Measurements from ENCODE around the gene RBM20.

The RBM20 gene

DNA sequence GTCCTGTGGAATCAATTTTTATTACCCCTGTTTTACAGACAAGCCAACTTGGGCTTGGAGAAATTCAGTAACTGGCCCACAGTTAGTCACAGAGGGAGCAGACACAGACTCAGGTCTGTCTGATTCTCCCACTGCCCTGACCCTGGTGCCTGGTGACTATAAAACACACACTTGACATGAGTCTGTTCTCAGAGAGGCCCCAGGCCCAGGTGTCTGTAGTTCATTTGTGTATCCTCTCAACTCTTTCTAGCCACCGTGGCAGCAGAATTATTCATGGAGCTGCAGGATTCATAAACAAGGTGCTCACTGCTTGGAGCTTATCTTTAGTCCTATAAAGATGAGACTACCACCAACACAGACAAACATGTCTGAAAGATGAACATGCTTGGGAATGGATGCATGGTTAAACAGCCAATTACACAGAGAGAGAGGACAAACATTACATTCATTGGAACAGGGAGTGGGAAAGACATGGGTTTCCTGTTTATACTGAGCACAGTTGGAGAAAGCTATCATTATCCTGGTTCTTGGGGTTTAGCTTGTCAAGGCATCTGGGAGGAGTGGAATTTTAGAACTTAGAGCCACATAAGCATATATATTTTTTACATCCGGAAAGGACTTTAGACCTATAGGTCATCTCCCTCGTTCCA is 148.5 kb downstream of the RBM20 start:
- DNase-seq = no peak

DNA sequence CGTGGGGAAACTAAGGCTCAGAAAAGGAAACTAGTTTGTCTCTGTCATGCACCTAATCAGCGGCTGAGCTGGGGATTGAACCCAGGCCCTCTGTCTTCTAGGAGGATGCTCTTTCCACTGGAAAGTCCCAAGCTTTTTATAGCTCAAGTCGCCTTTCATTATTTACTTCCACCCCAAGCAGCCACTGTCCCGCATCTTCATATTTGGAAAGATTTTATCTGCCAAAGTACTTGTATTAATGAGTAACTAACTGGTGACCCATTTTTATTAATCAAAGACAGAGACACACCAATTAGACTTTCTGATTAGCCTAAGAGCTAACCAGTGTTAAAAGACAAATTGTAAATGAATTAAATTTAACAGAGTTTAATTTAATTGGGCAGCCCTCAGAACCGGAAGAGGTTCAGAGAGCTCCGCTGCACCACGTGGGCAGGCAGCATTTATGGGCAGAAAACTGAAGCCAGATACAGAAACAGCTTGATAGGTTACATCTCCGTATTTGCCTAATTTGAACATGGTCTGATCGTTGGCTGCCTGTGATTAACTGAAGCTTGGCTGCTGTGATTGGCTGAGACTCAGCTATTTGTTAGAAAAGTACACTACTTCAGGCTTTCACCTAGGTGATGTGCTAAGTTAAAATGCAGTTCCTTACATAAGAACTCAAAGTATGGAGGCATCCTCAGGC is 149.1 kb downstream of the RBM20 start:
- no peak for DNase-seq

DNA sequence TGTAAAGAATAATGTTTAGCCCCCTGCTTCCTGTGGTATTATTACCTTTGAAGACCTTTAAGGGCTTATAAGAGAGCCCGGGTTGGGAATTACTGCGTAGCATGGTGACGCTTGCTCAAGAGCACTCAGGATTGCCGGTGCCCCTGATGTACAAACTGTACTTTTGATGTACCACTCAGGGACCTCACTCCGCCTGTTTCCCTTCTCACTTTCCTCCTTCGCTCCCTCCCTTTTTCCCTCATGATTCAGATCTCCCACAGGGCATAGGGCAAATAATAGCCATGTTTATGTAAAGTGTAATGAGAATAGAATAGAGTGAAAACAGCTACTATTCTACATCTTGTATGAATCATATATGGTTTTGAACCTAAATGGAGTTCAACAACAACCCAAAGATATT is 149.8 kb downstream of the RBM20 start:
- no peak for DNase-seq

DNA sequence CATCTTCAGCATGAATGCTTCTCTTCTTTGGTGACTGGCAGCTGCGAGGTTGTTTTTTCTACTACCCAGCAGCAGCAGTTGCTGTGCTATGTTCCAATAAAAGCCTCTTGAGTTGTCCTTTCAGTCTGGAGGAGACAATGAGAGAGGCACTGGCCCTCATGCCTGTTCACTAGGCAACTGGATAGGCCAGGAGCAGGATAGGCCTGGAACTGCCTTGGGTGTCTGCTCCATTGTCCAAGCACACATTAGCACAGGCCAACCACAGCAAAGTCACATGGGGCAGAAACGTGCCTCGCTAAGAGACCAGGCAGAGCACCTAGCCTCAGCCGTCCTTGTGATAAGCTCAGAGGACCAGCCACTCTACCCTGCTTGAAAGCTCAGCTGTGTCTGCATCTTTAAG is 150.7 kb downstream of the RBM20 start:
- DNase-seq = no peak

DNA sequence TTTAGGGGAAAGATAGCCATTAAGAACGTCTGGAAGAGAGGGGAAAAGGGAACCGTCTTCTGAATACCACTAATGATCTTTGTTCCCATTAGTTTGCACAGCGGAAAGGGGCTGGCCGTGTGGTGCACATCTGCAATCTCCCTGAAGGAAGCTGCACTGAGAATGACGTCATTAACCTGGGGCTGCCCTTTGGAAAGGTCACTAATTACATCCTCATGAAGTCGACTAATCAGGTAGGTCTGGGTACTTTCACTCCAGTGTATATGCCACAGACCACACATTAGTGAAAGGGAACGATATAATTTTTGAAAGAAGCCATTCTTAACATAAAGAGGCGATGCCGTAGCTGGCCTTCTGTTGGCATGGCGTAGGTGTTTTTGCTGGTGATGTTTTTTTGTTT is 153.3 kb downstream of the RBM20 start:
- DNase-seq = no peak

DNA sequence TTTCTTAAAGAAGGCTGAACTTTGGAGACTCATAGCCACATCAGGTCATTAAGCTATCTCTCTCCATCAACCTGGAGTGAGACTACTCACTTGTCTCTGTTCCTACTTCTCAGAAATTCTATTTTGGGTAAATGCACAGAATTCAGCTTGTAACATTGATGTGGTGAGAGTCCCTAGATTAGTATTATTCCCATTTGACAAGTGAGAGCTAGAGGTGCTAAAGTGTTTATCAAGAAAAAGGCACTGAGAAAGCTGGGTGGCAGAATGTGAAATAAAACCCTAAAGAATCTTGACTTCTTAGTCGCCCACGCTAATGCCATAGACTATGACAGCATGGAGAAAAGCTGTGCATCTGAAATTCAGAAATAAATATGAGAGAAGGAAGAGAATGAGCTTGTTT is 154.2 kb downstream of the RBM20 start:
- no peak for DNase-seq

DNA sequence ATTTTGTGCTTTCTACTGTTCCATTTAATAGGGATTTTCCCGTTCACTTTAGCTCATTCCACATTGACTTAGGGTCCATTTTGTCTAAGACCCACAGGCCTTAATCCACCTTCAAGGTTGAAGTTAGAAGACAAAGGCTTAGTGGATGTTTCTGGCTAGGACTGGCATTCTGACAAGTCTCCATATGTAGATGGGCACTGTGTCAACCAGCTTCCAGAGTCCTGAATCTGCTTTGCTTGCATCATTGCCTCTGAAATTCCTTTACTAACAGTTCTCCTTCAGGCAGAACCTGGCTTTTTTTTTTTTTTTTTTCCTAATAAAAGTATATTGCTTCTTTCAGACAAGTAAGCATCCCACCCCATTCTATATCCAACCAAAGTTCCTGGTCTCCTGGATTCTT is 158.0 kb downstream of the RBM20 start:
- DNase-seq = no peak

DNA sequence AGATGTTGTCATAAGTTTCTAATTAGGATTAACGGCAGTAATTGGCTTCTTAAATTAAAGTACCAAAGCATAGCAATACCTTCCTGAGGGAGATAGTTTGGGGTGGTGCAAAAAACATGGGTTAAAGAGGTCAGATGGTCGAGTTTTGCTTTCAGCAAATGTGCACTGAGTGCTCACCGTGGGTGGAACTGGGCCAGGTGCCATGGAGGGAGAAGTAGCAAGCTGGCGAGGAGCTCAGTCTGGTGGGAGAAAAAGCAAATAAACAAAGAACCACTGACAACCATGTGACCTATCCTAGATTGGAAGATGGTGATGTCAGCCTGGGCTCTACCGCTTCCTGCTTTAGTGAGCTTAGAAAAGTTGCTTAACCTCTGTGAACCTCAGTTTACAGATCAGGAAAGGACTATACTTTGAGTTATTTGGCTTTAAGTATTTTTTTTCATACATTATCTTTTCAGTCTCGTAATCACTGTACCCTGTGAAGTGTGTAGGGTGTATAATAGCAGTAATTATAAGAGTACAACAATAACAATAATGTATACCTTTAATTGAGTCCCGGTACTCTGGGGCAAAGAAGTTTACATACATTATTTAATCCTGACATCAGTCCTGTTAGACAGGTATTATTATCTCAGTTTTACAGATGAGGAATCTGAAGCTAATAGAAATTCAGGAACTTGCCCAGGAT is 158.6 kb downstream of the RBM20 start:
- no peak for DNase-seq

DNA sequence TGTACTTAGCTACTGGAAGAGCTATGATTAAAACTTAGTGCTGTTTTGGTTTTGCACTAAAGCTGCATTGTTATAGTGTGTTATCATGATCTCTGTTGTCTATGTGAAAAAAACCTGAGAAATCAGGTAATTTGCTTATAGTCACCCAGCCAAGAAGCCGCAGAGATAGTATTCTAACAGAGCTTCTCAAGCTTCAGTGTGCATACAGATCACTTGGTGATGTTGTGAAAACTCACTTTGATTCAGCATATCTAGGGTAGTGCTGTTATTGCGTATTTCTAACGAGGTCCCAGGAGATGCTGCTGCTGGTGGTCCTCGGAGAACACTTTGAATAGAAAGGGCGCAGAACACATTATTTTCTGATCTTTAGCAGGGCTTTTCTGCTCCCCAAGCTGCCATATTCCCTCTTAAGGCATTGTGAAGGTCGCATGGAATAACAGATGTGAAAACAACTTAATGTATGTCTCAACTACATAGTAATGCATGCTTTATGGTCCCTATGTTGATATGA is 159.2 kb downstream of the RBM20 start:
- no peak for DNase-seq

DNA sequence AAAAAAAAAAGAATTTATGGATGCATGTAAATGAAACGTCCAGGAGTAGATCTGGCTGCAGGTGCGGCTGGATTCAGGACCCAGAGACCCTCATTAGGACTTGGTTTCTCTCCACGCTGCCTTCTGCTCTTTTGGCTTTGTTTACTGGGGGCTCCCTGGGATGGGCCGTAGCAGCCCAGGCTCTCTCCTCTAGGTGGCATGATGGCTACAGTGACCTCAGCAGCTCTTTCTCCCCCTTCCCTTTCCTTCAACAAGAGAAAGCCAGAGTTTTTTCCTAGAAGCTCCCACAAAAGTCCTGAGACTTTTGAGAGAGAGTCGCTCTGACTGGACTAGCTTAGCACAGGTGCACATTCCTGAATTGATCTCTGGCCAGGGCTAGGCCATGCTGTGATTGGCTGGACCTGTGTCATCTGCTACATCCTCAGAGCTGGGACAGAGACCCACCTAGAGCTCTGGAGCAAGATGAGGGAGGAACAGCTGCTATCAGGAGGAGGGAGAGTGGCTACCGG is 159.7 kb downstream of the RBM20 start:
- no peak for DNase-seq

DNA sequence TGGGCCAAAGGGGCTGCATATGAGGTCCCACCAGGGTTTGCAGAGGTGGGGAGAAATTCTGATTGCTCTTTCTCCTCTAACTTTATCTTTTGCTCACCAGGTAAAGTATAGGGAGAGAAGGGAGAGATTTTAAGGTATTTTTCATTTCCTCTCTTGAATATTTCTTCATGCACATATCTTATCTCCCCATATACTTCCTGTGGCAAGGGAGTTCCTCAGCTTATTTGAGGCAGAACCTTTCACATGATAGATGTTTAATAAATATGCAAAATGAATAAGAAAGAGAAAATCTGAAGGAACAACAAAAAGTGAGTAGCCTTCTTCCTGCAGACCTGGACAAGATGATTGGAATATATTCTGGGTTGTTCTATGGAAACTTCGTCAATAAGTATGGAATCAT is 160.2 kb downstream of the RBM20 start:
- no peak for DNase-seq

DNA sequence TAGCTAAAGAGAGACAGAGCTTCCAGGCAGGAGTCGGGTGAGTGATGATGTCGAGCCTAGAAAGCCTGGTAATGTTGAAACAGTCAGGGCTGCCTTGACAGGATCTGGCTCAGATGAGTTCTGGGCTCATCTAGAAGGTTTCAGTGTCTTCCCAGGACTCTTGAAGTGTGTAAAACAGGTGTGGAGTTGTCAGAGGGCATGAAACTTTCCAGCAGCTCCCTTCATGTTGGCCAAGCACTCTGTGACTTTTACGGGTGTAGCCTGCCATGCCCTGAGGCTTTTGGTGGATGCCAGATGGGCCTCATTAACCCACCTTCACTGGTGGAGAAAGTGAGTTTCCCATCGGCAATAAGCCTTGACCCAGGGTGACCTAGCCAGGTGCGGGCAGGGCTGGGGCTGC is 161.2 kb downstream of the RBM20 start:
- no peak for DNase-seq

DNA sequence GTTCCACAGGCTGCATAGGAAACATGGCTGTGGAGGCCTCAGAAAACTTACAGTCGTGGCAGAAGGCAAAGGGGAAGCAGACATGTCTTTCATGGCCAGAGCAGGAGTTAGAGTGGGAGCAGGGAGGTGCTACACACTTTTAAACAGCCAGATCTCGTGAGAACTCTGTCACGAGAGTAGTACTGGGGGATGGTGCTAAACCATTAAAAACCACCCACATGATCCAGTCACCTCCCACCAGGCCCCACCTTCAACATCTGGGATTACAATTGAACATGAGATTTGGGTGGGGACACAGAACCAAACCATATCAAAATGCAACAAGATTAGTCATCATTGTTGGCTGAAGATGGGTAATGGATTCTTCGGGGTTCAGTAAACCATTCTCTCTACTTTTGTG is 162.2 kb downstream of the RBM20 start:
- DNase-seq = no peak

DNA sequence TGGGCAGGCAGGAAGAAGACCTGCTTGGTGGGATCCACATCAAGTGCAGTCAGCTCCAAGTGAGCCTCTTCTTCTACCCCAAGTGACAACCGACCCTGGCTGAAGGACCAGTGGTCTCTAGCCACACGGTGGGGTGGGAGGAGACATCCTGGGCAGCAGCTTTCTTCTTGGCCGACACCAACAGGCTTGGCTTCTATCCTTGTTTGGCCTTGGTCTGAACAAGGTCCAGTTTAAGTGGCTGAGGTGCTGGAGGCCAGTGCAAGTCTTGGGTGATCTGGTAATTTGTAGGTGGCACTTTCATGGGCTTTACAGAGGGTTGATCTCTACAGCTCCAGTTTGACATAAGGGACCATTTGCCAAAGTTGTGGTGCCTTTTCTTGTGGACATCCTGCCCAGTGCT is 164.0 kb downstream of the RBM20 start:
- no peak for DNase-seq

DNA sequence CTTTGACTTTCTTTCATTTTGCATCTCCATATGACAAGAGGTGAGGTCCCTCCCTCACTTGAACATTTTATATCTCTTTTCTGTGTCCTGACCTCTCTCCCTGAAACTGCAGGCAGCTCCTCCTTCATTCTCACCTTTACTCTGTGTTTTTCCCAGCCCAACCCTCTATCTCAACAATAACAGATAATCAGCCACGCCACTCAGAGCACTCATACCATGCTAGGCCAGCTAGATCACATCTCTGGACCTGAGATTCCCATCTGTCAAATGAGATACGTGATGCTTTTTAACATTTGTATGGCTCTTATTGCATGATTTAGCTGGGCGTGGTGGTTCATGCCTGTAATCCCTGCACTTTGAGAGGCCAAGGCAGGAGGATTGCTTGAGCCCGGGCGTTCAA is 164.5 kb downstream of the RBM20 start:
- DNase-seq = no peak

DNA sequence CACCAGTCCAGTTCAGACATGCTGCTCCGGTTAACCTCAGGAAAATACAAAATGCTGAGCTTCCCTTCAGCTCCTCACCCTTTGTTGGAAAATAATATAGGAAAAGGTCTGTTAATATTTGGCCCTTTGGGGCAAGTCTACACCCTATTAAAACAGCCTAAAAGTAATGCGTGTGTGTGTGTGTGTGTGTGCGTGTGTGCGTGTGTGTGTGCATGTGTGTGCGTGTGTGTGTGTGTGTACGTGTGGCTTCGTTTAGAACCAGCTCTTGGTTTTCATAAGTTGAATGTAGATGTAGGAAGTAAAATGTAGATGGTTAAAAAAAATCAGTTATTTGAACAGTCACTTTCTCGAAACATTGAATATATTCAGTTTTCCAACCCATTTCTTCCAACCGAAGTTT is 166.5 kb downstream of the RBM20 start:
- no peak for DNase-seq

DNA sequence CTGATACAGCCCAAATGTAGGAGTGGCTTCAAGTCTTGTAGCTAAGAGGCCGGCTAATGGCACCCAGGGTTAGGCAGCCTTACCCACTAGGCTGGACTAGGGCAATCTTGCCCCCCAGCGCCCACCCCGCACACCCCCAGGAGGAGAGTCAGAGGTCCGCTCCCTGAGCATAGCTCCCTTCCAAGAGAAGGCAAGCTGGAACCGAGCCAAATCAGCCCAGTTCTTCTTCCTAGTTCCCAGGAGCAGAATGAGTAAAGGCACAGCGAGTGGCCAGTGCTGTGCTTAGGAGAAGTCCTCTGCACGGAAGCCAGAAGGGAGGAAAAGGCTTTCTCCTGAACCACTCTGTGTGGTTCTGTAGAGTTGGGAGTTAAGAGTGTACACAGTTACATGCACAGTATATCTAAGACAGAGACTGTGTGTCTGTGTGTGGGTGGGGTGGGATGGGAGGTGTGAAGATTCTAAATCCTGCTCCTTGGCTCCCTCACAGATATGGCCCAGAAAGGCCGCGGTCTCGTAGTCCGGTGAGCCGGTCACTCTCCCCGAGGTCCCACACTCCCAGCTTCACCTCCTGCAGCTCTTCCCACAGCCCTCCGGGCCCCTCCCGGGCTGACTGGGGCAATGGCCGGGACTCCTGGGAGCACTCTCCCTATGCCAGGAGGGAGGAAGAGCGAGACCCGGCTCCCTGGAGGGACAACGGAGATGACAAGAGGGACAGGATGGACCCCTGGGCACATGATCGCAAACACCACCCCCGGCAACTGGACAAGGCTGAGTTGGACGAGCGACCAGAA is 167.8 kb downstream of the RBM20 start:
- no peak for DNase-seq

DNA sequence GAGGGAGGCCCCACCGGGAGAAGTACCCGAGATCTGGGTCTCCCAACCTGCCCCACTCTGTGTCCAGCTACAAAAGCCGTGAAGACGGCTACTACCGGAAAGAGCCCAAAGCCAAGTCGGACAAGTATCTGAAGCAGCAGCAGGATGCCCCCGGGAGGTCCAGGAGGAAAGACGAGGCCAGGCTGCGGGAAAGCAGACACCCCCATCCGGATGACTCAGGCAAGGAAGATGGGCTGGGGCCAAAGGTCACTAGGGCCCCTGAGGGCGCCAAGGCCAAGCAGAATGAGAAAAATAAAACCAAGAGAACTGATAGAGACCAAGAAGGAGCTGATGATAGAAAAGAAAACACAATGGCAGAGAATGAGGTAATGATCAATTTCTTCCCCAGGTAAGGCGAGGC is 168.4 kb downstream of the RBM20 start:
- DNase-seq = no peak

DNA sequence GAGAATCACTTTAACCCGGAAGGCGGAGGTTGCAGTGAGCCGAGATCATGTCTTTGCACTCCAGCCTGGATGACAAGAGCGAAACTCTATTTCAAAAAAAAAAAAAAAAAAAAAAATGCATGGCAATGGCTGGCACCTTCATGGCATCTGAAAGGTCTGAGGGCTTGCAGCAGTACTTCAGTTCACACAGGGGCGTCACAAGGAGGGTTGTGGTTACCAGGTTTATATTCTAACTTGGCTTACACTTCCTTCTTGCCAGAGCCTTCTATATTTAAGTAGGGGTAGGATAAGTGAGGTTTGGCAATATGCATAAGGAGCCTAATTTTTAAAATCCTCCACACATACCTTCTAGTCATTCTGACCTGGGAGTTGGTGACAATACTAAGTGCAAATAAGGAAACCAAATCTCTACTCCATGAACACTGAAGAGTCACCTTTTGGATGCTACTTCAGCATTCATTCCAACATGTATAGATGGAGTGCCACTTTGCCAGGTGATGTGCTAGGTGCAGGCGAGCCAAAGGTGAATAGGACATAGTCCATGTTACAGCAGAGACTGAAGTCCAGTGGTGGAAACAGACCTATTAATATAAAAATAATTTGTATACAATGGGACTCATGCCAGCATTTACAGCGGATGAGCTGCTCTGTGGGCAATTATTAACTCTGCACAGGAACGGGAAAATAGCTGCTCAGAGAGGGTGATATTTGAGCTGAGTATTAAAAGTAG is 169.8 kb downstream of the RBM20 start:
- no peak for DNase-seq

DNA sequence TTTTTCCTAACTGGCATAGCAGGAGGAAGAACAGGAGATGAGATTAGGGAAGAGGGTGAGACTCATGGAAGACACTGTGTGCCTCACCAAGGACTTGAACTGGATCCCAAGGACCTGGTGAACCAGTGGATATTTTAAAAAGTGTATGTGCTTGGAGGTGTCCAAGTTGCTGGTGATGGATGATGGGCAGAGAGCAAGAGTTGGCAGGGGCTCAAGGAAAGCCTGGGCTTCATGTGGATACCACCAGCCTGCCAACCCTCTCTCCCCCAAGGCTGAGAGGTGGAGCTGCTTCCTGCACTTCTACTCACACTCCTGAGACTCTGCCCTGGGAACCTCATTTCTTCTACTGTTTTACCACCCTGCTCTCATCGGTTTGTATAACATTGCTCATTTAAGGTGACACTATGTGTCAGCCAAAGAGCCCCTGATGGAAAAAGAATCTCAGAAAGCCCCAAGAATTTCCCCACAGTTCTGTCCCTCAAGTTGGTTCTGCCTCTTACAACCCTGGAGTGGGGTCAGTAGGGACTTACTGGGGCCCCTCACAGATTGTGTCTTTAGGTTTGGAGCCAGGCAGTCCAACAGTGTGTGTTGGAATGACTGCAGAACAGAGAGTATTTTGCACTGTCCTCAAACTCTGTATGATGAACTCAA is 171.3 kb downstream of the RBM20 start:
- DNase-seq = no peak

DNA sequence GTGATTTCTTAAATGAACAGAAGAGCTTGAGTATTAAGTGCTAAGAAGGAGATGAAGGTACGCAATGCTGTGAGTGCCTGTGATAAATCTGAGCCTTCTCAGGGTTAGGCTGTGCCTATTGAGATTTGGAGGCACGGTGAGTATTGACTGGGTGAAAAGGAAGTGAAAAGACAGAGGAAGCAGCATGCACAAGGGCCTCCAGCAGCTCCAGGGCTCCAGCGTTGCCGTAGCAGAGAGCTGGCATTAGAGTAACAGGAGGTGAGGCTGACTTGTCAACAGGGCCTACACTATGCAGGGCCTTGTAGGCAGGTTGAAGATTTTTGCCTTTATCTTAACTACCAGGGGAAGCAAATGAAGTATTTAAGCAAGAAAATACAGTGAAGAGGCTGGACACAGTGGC is 173.5 kb downstream of the RBM20 start:
- no peak for DNase-seq

All from SW 1271 (cell line).